D721Med (cell line): ENCODE results near the gene FOSL2.

Experiments
- DNase-seq: peaks from one replicate; pipeline ENCODE4 v3.0.0; 2011; ENCODE audit warnings: low spot score; ENCODE audit not compliant: insufficient read length
- FAIRE-seq: peaks from 2 replicates; lab custom pipeline; 2011; peaks lifted over from hg19 to GRCh38; lab: Jason Lieb, UNC
- CTCF ChIP-seq: IDR thresholded peaks from 2 replicates; pipeline ENCODE4 v1.5.1; 2012; ENCODE audit warnings: mild to moderate bottlenecking, control low read depth; ENCODE audit not compliant: insufficient read depth; ENCODE audit errors: missing control alignments

The FOSL2 gene

GRCh38 chr2:28422908-28423741, 30.5 kb downstream of the FOSL2 start:
- no peak for DNase-seq
- no peak for FAIRE-seq
- no peak for TF ChIP-seq CTCF

- no peak for TF ChIP-seq CTCF
- DNase-seq (no peak), FAIRE-seq (no peak)
Observed at GRCh38 chr2:28423856-28424605, 31.4 kb downstream of the FOSL2 start.

GRCh38 chr2:28424799-28425463, 32.3 kb downstream of the FOSL2 start:
- DNase-seq (no peak), FAIRE-seq (no peak)
- TF ChIP-seq CTCF = no peak

- no peak for TF ChIP-seq CTCF
- no peak for DNase-seq
- FAIRE-seq = no peak
Observed at GRCh38 chr2:28425464-28425835, 32.8 kb downstream of the FOSL2 start.

GRCh38 chr2:28427741-28428415, 35.2 kb downstream of the FOSL2 start:
- DNase-seq = no peak
- FAIRE-seq = no peak
- no peak for TF ChIP-seq CTCF

- FAIRE-seq = no peak
- no peak for TF ChIP-seq CTCF
- no peak for DNase-seq
Observed at GRCh38 chr2:28428486-28428885, 35.8 kb downstream of the FOSL2 start.
